HepG2 (cell line): ENCODE data around the gene COX14. TPM values are rescaled to one million over a fixed set of nuclear protein-coding genes. Genes with fewer than 3 reads are reported as not detected.

ENCODE experiments used
- ERF ChIP-seq: IDR thresholded peaks from 2 replicates; pipeline ENCODE4 v1.6.1; 2018; ENCODE audit warnings: missing biosample characterization, missing genetic modification reagents
- GTF2F1 ChIP-seq: fragments of 150-350 bp; IDR thresholded peaks from 2 replicates; pipeline ENCODE4 v1.6.1; 2014; ENCODE audit warnings: low read length
- HNRNPH1 ChIP-seq: fragments of 200-400 bp; formaldehyde crosslinking; optimal IDR thresholded peaks from 2 replicates; pipeline ENCODE3; 2017; ENCODE audit warnings: mild to moderate bottlenecking, low read depth, low read length
- KDM5B ChIP-seq: sonication (generic); formaldehyde crosslinking; IDR thresholded peaks from 2 replicates; pipeline ENCODE4 v1.4.0; 2020; ENCODE audit warnings: missing genetic modification reagents, mild to moderate bottlenecking, borderline replicate concordance
- NFIC ChIP-seq: IDR thresholded peaks from 2 replicates; pipeline ENCODE4 v1.6.1; 2012; ENCODE audit warnings: mild to moderate bottlenecking, low read length, inconsistent platforms
- PCBP2 ChIP-seq: fragments of 200-400 bp; formaldehyde crosslinking; optimal IDR thresholded peaks from 2 replicates; pipeline ENCODE3; 2018; ENCODE audit warnings: low read length, low read depth; ENCODE audit not compliant: poor library complexity, severe bottlenecking
- RXRB ChIP-seq: IDR thresholded peaks from 2 replicates; pipeline ENCODE4 v1.6.1; 2016; ENCODE audit warnings: borderline replicate concordance, missing genetic modification reagents, missing compliant biosample characterization
- YEATS4 ChIP-seq: sonication (generic); formaldehyde crosslinking; IDR thresholded peaks from 2 replicates; pipeline ENCODE4 v1.4.0; 2020; ENCODE audit warnings: missing genetic modification reagents, borderline replicate concordance
- ZMYM2 ChIP-seq: sonication (generic); formaldehyde crosslinking; IDR thresholded peaks from 2 replicates; pipeline ENCODE4 v1.8.0; 2022; ENCODE audit warnings: mild to moderate bottlenecking, missing genetic modification reagents
- ZNF563 ChIP-seq: sonication (generic); formaldehyde crosslinking; IDR thresholded peaks from 2 replicates; pipeline ENCODE4 v1.8.0; 2022; ENCODE audit warnings: mild to moderate bottlenecking, moderate library complexity, missing genetic modification reagents
- ZNF777 ChIP-seq: sonication (generic); formaldehyde crosslinking; IDR thresholded peaks from 2 replicates; pipeline ENCODE4 v1.4.0; 2020; ENCODE audit warnings: missing genetic modification reagents
- ZSCAN12 ChIP-seq: sonication (generic); formaldehyde crosslinking; IDR thresholded peaks from 2 replicates; pipeline ENCODE4 v1.9.0; 2021; ENCODE audit warnings: mild to moderate bottlenecking, missing genetic modification reagents
- polyA plus RNA-seq, 8 experiments: library from polyadenylated mRNA; depleted of rRNA in 3 of 8; stranded (reverse) in 7 of 8; unstranded in 1 of 8; fragments of >200 nt; fragmentation: Illumina TruSeq in 4 of 8; extraction: Trizol in 4 of 8; gene quantifications; 2 replicates each; pipeline versions ENCODE4 v1.2.1 to v1.2.3, GENCODE V29; 2011 to 2016; ENCODE audit warnings: low read depth in 4 of 8, missing spikeins in 1 of 8, mixed read lengths in 1 of 8; ENCODE audit not compliant: insufficient read depth in 1 of 8
- total RNA-seq, 5 experiments: library from RNA; depleted of rRNA; stranded (reverse); fragments of >200 nt; fragmentation: Illumina TruSeq; extraction: Trizol; gene quantifications; 2 replicates each; pipeline ENCODE4 v1.2.3, GENCODE V29; 2016; ENCODE audit warnings: low read depth in 1 of 5
- TF ChIP-seq, protein P1 (sequence below): sonication (generic); formaldehyde crosslinking; IDR thresholded peaks from 2 replicates; pipeline ENCODE4 v1.8.1; 2022; ENCODE audit warnings: mild to moderate bottlenecking, missing genetic modification reagents
- TF ChIP-seq, protein P2 (sequence below): sonication (generic); formaldehyde crosslinking; IDR thresholded peaks from 2 replicates; pipeline ENCODE4 v1.4.0; 2020; ENCODE audit warnings: mild to moderate bottlenecking, missing genetic modification reagents
- TF ChIP-seq, protein P3 (sequence below): IDR thresholded peaks from 2 replicates; pipeline ENCODE4 v1.6.1; 2016; ENCODE audit warnings: low read depth, control low read depth
- TF ChIP-seq, protein P4 (sequence below): sonication (generic); formaldehyde crosslinking; IDR thresholded peaks from 2 replicates; pipeline ENCODE4 v1.4.0; 2020; ENCODE audit warnings: missing genetic modification reagents
- TF ChIP-seq, protein P5 (sequence below): sonication (generic); formaldehyde crosslinking; IDR thresholded peaks from 2 replicates; pipeline ENCODE4 v1.4.0; 2020; ENCODE audit warnings: mild to moderate bottlenecking, low read depth, missing genetic modification reagents

COX14 gene
- total and polyA plus RNA-seq, 2 of the 13 experiments (the other 11 are each of a cell fraction or from before 2014, with no cell fraction given) = 53.0 to 71.6 TPM

DNA sequence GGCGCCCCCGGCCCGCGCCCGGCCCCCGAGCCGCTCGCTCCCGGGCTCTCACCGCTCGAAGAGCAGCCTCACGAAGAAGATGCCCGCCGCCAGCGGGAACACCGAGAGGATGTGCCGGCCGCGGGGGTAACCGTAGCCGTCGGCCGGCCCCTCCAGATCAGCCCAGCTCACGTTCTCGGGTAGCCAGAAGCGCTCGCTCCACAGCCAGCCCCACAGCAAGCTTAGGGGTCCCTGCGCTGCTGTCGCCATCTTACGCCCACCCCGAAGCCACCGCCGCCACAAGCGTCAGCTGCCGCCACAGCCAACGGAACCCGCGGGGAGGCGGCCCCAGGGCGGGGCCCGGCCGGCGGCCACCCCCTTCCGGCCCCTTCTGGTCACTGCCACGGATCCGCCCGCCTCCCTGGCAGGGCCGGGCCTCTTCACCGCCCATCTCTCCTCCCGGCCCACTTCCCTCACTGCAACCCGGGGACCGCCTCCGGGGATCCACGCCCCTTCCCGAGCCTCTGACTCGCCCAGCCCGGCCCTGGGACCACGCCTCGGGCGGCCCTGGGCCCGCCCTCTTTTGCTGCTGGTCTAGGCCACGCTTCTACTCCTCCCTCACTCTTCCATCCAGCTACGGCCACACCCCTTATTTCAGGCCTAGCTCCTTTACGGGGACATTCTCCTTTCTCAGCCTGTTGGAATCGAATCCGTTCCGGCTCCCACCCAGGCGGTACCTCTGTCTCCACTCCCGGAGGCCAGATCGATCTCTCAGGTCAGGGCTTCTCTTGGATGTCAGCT is 55.2 kb downstream of the COX14 start, which contains the start of gene CERS5 (continued):
- TF ChIP-seq, protein P1, sequence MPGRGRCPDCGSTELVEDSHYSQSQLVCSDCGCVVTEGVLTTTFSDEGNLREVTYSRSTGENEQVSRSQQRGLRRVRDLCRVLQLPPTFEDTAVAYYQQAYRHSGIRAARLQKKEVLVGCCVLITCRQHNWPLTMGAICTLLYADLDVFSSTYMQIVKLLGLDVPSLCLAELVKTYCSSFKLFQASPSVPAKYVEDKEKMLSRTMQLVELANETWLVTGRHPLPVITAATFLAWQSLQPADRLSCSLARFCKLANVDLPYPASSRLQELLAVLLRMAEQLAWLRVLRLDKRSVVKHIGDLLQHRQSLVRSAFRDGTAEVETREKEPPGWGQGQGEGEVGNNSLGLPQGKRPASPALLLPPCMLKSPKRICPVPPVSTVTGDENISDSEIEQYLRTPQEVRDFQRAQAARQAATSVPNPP = peak; percentile 21; the same call in 1 of the 2 replicates
- no peak for TF ChIP-seq GTF2F1
- TF ChIP-seq ZNF563 (CRISPR knock-in tag) = peak; percentile 3; the same call in 1 of the 2 replicates
- no peak for TF ChIP-seq HNRNPH1
- TF ChIP-seq, protein P2, sequence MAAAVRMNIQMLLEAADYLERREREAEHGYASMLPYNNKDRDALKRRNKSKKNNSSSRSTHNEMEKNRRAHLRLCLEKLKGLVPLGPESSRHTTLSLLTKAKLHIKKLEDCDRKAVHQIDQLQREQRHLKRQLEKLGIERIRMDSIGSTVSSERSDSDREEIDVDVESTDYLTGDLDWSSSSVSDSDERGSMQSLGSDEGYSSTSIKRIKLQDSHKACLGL = 0 out of 2 replicates have a peak, but pooled peaks have one; percentile 52
- no peak; the same call in 1 of the 2 replicates for TF ChIP-seq YEATS4 (CRISPR knock-in tag)
- no peak for TF ChIP-seq NFIC
- TF ChIP-seq, protein P3, sequence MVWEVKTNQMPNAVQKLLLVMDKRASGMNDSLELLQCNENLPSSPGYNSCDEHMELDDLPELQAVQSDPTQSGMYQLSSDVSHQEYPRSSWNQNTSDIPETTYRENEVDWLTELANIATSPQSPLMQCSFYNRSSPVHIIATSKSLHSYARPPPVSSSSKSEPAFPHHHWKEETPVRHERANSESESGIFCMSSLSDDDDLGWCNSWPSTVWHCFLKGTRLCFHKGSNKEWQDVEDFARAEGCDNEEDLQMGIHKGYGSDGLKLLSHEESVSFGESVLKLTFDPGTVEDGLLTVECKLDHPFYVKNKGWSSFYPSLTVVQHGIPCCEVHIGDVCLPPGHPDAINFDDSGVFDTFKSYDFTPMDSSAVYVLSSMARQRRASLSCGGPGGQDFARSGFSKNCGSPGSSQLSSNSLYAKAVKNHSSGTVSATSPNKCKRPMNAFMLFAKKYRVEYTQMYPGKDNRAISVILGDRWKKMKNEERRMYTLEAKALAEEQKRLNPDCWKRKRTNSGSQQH (CRISPR knock-in tag) = peak; percentile 17; the same call in 1 of the 2 replicates
- peak; percentile 16; the same call in 1 of the 2 replicates for TF ChIP-seq ZNF777 (CRISPR knock-in tag)
- no peak for TF ChIP-seq ZMYM2 (CRISPR knock-in tag)
- TF ChIP-seq PCBP2 = no peak
- TF ChIP-seq, protein P4, sequence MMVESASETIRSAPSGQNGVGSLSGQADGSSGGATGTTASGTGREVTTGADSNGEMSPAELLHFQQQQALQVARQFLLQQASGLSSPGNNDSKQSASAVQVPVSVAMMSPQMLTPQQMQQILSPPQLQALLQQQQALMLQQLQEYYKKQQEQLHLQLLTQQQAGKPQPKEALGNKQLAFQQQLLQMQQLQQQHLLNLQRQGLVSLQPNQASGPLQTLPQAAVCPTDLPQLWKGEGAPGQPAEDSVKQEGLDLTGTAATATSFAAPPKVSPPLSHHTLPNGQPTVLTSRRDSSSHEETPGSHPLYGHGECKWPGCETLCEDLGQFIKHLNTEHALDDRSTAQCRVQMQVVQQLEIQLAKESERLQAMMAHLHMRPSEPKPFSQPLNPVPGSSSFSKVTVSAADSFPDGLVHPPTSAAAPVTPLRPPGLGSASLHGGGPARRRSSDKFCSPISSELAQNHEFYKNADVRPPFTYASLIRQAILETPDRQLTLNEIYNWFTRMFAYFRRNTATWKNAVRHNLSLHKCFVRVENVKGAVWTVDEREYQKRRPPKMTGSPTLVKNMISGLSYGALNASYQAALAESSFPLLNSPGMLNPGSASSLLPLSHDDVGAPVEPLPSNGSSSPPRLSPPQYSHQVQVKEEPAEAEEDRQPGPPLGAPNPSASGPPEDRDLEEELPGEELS (CRISPR knock-in tag) = no peak; the same call in 1 of the 2 replicates
- 0 out of 2 replicates have a peak, but pooled peaks have one; percentile 43 for TF ChIP-seq KDM5B (CRISPR knock-in tag)
- TF ChIP-seq ZSCAN12 (CRISPR knock-in tag) = no peak
- TF ChIP-seq, protein P5, sequence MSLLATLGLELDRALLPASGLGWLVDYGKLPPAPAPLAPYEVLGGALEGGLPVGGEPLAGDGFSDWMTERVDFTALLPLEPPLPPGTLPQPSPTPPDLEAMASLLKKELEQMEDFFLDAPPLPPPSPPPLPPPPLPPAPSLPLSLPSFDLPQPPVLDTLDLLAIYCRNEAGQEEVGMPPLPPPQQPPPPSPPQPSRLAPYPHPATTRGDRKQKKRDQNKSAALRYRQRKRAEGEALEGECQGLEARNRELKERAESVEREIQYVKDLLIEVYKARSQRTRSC (CRISPR knock-in tag) = no peak
- TF ChIP-seq ERF (CRISPR knock-in tag) = peak; percentile 37; the same call in 1 of the 2 replicates
- TF ChIP-seq RXRB (CRISPR knock-in tag) = 0 out of 2 replicates have a peak, but pooled peaks have one; percentile 10
